ENCODE results near the gene ATP11B.

GRCh38 chr3:182861348-182861747, 68.0 kb downstream of the ATP11B start:
- TF ChIP-seq EZH2phosphoT487 (conservative IDR thresholded peaks at IDR 0.05; ENCODE audit: low read length) (no peak), CTCF (IDR thresholded peaks at IDR 0.05; ENCODE audit: insufficient read depth, low read length, poor library complexity, severe bottlenecking) (no peak)
